ENCODE results near the gene ILDR2. TPM values are rescaled to one million over a fixed set of nuclear protein-coding genes. Genes with fewer than 3 reads are reported as not detected.

ILDR2 gene
- total and polyA plus RNA-seq, 7 experiments from 2014 or later, result 0.15 to 10.0 (median 0.29) TPM; not detected in 2

DNA sequence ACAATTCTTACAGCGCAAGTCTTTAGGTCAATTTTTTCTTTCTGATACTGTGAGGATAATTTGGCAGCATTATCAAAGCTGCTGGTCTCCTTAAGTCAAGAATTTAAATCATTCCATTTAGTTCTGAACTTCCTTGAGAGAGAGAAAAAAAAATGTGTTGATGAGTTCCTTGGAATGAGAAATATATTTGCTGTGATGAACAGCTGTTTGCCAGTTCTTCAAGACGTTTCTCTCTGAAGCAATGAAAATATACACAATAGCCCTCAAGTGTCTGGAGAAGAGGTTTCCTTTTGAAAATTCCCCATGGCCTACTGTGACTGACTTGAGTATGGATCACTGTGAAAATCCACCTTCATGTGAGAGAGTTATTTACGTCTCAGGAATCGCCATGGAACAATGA is 68.3 kb downstream of the ILDR2 start:
- no peak for ATAC-seq
- POLR2A ChIA-PET, result no interaction called here
- no peaks in the 10 kb centered on the region for H3K4me1 ChIP-seq (ENCODE audit: control insufficient read depth in 2 of 2, insufficient read depth in 2 of 2, low read length in 2 of 2)
- CTCF ChIA-PET, result interaction anchor here (1.3 to 12.5 kb wide), 4 partner anchors 25 to 222 kb away, joined by 4 to 354 read pairs (median 12); no protein-coding TSS in a partner anchor
- peaks cover 0 to 43% (median 4%) of the 10 kb centered on the region in 7 donors for H3K4me1 Mint-ChIP-seq
- no peak overlapping the region for H3K27ac Mint-ChIP-seq
- no peak overlapping the region for H3K27ac ChIP-seq (ENCODE audit: low read depth, low read length)
- no peak for DNase-seq
- H3K4me3 ChIP-seq (ENCODE audit: low read length), result no peak overlapping the region
- H3K36me3 ChIP-seq (ENCODE audit: control insufficient read depth in 2 of 3, insufficient read depth in 3 of 3, low read length in 3 of 3), result no peaks in the 10 kb centered on the region
- intact Hi-C loops (cut with micrococcal nuclease), result no loop called here
- peaks cover 0 to 6% (median 0%) of the 10 kb centered on the region in 5 donors for H3K27me3 Mint-ChIP-seq
- H3K4me3 Mint-ChIP-seq, result no peak overlapping the region
- H3K36me3 Mint-ChIP-seq, result peaks cover 0 to 8% (median 0%) of the 10 kb centered on the region in 5 donors
- no peaks in the 10 kb centered on the region for H3K9me3 ChIP-seq (ENCODE audit: control insufficient read depth in 2 of 3, low read length in 3 of 3)
- H3K27me3 ChIP-seq (ENCODE audit: control insufficient read depth in 2 of 2, insufficient read depth in 2 of 2, low read length in 2 of 2), result no peaks in the 10 kb centered on the region
- H3K9me3 Mint-ChIP-seq, result peaks cover 0 to 3% (median 0%) of the 10 kb centered on the region in 11 donors

DNA sequence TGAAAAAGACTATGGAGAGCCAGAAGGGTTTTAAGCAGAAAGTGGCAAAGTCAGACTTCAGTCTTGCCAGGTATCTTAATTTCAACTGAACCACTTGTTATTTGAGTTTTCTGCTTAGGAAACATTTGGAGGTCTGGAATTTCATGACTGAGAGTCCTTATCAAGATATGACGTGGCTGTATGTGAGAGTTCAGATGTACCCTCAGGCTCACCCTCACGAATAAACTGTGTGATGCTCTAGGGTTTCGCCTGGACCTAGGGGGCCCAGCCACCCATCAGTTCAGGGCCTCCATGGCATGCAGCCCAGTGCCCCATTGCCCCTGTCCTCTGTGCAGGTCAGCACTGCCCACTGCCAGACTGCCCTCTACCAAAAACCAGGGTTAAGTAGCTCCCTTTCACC is 68.7 kb downstream of the ILDR2 start:
- ChIA-PET POLR2A (no interaction called here), CTCF (interaction anchor here (1.5 to 12.5 kb wide), 3 partner anchors 153 to 222 kb away, joined by 4 to 354 read pairs (median 20); no protein-coding TSS in a partner anchor)
- no peaks in the 10 kb centered on the region for H3K27me3 ChIP-seq (ENCODE audit: control insufficient read depth in 2 of 2, insufficient read depth in 2 of 2, low read length in 2 of 2)
- H3K27ac Mint-ChIP-seq, result peak overlapping the region in 1 of 9 donors; percentile 80
- H3K4me3 ChIP-seq (ENCODE audit: low read length), result no peak overlapping the region
- DNase-seq (no peak), ATAC-seq (no peak)
- peaks cover 0 to 43% (median 4%) of the 10 kb centered on the region in 7 donors for H3K4me1 Mint-ChIP-seq
- H3K36me3 Mint-ChIP-seq, result peaks cover 0 to 7% (median 0%) of the 10 kb centered on the region in 5 donors
- H3K27ac ChIP-seq (ENCODE audit: low read depth, low read length), result no peak overlapping the region
- no peak overlapping the region for H3K4me3 Mint-ChIP-seq
- no peaks in the 10 kb centered on the region for H3K4me1 ChIP-seq (ENCODE audit: control insufficient read depth in 2 of 2, insufficient read depth in 2 of 2, low read length in 2 of 2)
- H3K9me3 ChIP-seq (ENCODE audit: control insufficient read depth in 2 of 3, low read length in 3 of 3), result no peaks in the 10 kb centered on the region
- no peaks in the 10 kb centered on the region for H3K36me3 ChIP-seq (ENCODE audit: control insufficient read depth in 2 of 3, insufficient read depth in 3 of 3, low read length in 3 of 3)
- intact Hi-C loops (cut with micrococcal nuclease), result no loop called here
- peaks cover 0 to 3% (median 0%) of the 10 kb centered on the region in 11 donors for H3K9me3 Mint-ChIP-seq
- peaks cover 0 to 4% (median 0%) of the 10 kb centered on the region in 5 donors for H3K27me3 Mint-ChIP-seq

DNA sequence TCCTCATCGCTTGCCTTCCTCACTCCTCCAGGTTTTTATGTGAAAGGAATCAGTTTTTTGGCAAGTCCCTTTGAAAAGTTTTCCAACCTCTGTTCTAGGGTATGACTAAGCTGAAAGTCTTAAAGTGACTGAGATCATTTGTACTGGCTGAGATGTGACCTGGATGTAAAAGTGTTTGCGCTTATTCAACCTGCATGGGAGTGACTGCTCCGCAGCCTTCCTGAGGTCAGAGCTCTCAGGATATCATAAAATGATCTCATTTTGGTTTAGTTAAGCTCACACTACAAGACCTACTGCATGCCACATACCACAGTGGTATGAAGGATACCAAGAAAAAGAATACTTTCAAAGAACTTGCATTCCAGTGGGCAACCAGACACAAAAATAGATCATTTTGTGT is 69.4 kb downstream of the ILDR2 start:
- H3K27me3 ChIP-seq (ENCODE audit: control insufficient read depth in 2 of 2, insufficient read depth in 2 of 2, low read length in 2 of 2), result no peaks in the 10 kb centered on the region
- no peak for ATAC-seq
- no peak overlapping the region for H3K27ac ChIP-seq (ENCODE audit: low read depth, low read length)
- H3K4me3 Mint-ChIP-seq, result peak overlapping the region in 1 of 10 donors; percentile 60
- intact Hi-C loops (cut with micrococcal nuclease), result no loop called here
- H3K27ac Mint-ChIP-seq, result peak overlapping the region in 1 of 9 donors; percentile 80
- no peak for DNase-seq
- H3K36me3 Mint-ChIP-seq, result peaks cover 0 to 3% (median 0%) of the 10 kb centered on the region in 5 donors
- CTCF ChIA-PET, result interaction anchor here (0.6 to 12.5 kb wide), 2 partner anchors 153 to 387 kb away, joined by 6 to 354 read pairs; no protein-coding TSS in a partner anchor
- H3K9me3 Mint-ChIP-seq, result no peaks in the 10 kb centered on the region
- peaks cover 0 to 40% (median 4%) of the 10 kb centered on the region in 7 donors for H3K4me1 Mint-ChIP-seq
- peaks cover 0 to 6% (median 0%) of the 10 kb centered on the region in 5 donors for H3K27me3 Mint-ChIP-seq
- H3K4me3 ChIP-seq (ENCODE audit: low read length), result no peak overlapping the region
- POLR2A ChIA-PET, result no interaction called here
- no peaks in the 10 kb centered on the region for H3K9me3 ChIP-seq (ENCODE audit: control insufficient read depth in 2 of 3, low read length in 3 of 3)
- H3K4me1 ChIP-seq (ENCODE audit: control insufficient read depth in 2 of 2, insufficient read depth in 2 of 2, low read length in 2 of 2), result no peaks in the 10 kb centered on the region
- H3K36me3 ChIP-seq (ENCODE audit: control insufficient read depth in 2 of 3, insufficient read depth in 3 of 3, low read length in 3 of 3), result no peaks in the 10 kb centered on the region

DNA sequence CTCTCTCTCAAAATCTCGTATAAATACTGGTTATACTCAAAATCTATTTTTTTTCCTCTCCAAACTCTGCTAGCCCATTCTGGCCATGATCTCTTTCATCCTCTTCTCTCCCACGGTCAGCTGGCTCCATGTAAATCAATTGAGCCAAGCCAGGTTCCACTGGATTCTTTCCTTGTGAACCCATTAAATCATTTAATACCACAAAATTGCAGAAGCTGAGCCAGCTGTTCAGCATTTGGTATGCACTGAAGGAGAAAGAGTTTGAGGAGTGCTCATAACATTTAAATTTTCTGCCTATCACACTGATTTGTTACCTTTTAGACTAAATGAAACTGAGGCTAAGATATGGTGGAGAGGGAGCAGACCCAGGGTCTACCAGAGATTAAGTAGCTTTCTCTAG is 70.2 kb downstream of the ILDR2 start:
- peaks cover 0 to 3% (median 0%) of the 10 kb centered on the region in 5 donors for H3K36me3 Mint-ChIP-seq
- H3K4me3 ChIP-seq (ENCODE audit: low read length), result no peak overlapping the region
- no peaks in the 10 kb centered on the region for H3K9me3 ChIP-seq (ENCODE audit: control insufficient read depth in 2 of 3, low read length in 3 of 3)
- CTCF ChIA-PET, result interaction anchor here (1.2 to 12.5 kb wide), 2 partner anchors 11 to 154 kb away, joined by 4 to 354 read pairs; no protein-coding TSS in a partner anchor
- no peak for ATAC-seq
- H3K4me1 ChIP-seq (ENCODE audit: control insufficient read depth in 2 of 2, insufficient read depth in 2 of 2, low read length in 2 of 2), result no peaks in the 10 kb centered on the region
- H3K27ac Mint-ChIP-seq, result no peak overlapping the region
- H3K36me3 ChIP-seq (ENCODE audit: control insufficient read depth in 2 of 3, insufficient read depth in 3 of 3, low read length in 3 of 3), result no peaks in the 10 kb centered on the region
- H3K27me3 ChIP-seq (ENCODE audit: control insufficient read depth in 2 of 2, insufficient read depth in 2 of 2, low read length in 2 of 2), result no peaks in the 10 kb centered on the region
- no peaks in the 10 kb centered on the region for H3K9me3 Mint-ChIP-seq
- DNase-seq, result no peak
- POLR2A ChIA-PET, result no interaction called here
- H3K27ac ChIP-seq (ENCODE audit: low read depth, low read length), result no peak overlapping the region
- no peak overlapping the region for H3K4me3 Mint-ChIP-seq
- peaks cover 0 to 8% (median 0%) of the 10 kb centered on the region in 5 donors for H3K27me3 Mint-ChIP-seq
- intact Hi-C loops (cut with micrococcal nuclease), result no loop called here
- H3K4me1 Mint-ChIP-seq, result peaks cover 0 to 35% (median 0%) of the 10 kb centered on the region in 7 donors

DNA sequence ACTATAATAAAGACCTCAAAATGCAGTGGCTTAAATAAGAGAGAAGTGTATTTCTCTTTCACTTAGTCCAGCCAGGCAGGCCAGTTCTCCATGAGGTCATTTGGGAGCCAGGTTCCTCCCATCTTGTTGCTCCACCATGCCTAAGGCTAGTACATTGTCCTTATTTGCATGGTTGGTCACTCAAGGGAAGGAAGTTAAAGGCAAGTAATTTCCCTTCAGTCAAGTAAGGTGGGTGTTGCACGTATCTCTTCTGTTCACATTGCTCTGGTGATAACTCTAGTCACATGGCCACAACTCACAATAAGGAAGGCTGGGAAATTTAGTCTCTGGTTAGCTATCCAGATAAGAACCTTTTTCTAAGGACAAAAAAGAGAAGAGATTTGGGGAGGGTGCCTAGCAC is 72.1 kb downstream of the ILDR2 start:
- peaks cover 0 to 4% (median 3%) of the 10 kb centered on the region in 5 donors for H3K36me3 Mint-ChIP-seq
- H3K27me3 ChIP-seq (ENCODE audit: control insufficient read depth in 2 of 2, insufficient read depth in 2 of 2, low read length in 2 of 2), result no peaks in the 10 kb centered on the region
- H3K27ac ChIP-seq (ENCODE audit: low read depth, low read length), result no peak overlapping the region
- intact Hi-C loops (cut with micrococcal nuclease), result no loop called here
- H3K9me3 Mint-ChIP-seq, result peaks cover 0 to 4% (median 2%) of the 10 kb centered on the region in 11 donors
- H3K4me1 ChIP-seq (ENCODE audit: control insufficient read depth in 2 of 2, insufficient read depth in 2 of 2, low read length in 2 of 2), result no peaks in the 10 kb centered on the region
- peak overlapping the region in 1 of 9 donors; percentile 3 for H3K27ac Mint-ChIP-seq
- DNase-seq (no peak), ATAC-seq (no peak)
- peaks cover 0 to 33% (median 0%) of the 10 kb centered on the region in 7 donors for H3K4me1 Mint-ChIP-seq
- CTCF ChIA-PET, result interaction anchor here (0.6 to 12.5 kb wide), 3 partner anchors 156 to 637 kb away, joined by 3 to 354 read pairs (median 3); no protein-coding TSS in a partner anchor
- H3K4me3 Mint-ChIP-seq, result no peak overlapping the region
- no peaks in the 10 kb centered on the region for H3K9me3 ChIP-seq (ENCODE audit: control insufficient read depth in 2 of 3, low read length in 3 of 3)
- peaks cover 0 to 16% (median 0%) of the 10 kb centered on the region in 5 donors for H3K27me3 Mint-ChIP-seq
- no peaks in the 10 kb centered on the region for H3K36me3 ChIP-seq (ENCODE audit: control insufficient read depth in 2 of 3, insufficient read depth in 3 of 3, low read length in 3 of 3)
- POLR2A ChIA-PET, result interaction anchor here (0.6 kb wide), 1 partner anchor 10 kb away, joined by 3 read pairs; no protein-coding TSS in a partner anchor
- H3K4me3 ChIP-seq (ENCODE audit: low read length), result no peak overlapping the region

DNA sequence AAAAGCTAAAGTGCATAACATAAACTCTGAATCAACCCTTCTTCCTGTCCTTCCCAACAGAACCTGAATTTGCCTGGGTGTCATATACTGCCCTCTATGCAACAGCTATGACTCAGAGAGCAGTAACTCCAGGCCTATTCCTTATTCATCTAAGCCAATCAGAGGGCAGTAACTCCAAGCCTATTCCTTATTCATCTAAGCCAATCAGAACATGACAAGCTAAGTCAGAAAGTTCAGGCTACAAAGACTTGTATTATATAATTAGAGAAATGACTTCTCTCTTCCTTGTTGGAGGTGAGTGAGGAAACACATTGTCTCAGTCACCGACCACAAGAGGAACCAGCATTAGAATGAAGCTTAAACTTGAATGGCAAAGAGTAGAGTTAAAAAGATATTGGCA is 73.1 kb downstream of the ILDR2 start:
- no peak for DNase-seq
- POLR2A ChIA-PET, result interaction anchor here (0.6 kb wide), 1 partner anchor 662 kb away, joined by 3 read pairs; no protein-coding TSS in a partner anchor
- Mint-ChIP-seq H3K27ac (no peak overlapping the region), H3K27me3 (peaks cover 0 to 17% (median 0%) of the 10 kb centered on the region in 5 donors), H3K9me3 (peaks cover 0 to 14% (median 5%) of the 10 kb centered on the region in 11 donors), H3K4me1 (peaks cover 0 to 26% (median 0%) of the 10 kb centered on the region in 7 donors), H3K4me3 (no peak overlapping the region), H3K36me3 (peaks cover 0 to 10% (median 3%) of the 10 kb centered on the region in 5 donors)
- Histone ChIP-seq H3K9me3 (ENCODE audit: control insufficient read depth in 2 of 3, low read length in 3 of 3) (peaks cover 0 to 8% (median 0%) of the 10 kb centered on the region in 3 experiments), H3K27ac (ENCODE audit: low read depth, low read length) (no peak overlapping the region), H3K4me3 (ENCODE audit: low read length) (no peak overlapping the region), H3K27me3 (ENCODE audit: control insufficient read depth in 2 of 2, insufficient read depth in 2 of 2, low read length in 2 of 2) (no peaks in the 10 kb centered on the region), H3K4me1 (ENCODE audit: control insufficient read depth in 2 of 2, insufficient read depth in 2 of 2, low read length in 2 of 2) (no peaks in the 10 kb centered on the region), H3K36me3 (ENCODE audit: control insufficient read depth in 2 of 3, insufficient read depth in 3 of 3, low read length in 3 of 3) (no peaks in the 10 kb centered on the region)
- CTCF ChIA-PET, result interaction anchor here (1.0 kb wide), 1 partner anchor 158 kb away, joined by 3 read pairs; no protein-coding TSS in a partner anchor
- peak; percentile 94 for ATAC-seq
- intact Hi-C loops (cut with micrococcal nuclease), result no loop called here
